GM13976 (cell line): ENCODE results near the gene RBFOX2.
"Not testable (repeated sequence)": the region's sequence is repeated elsewhere in the genome, so short reads cannot be mapped to it uniquely, and the experiment has no call there.

Experiments used
- DNase-seq: peaks from one replicate; pipeline ENCODE4 v3.0.0; 2012; ENCODE audit warnings: low spot score
- in situ Hi-C: fragments of 300-500 bp; cut with MboI; formaldehyde crosslinking; loops from one replicate; pipeline ENCODE4 v1.12.0; 2022; ENCODE audit warnings: low sequenced_read_pairs, mixed read lengths, inconsistent platforms; ENCODE audit not compliant: unreplicated experiment
- TF ChIP-seq, protein P1 (sequence below): IDR thresholded peaks from 2 replicates; pipeline ENCODE4 v1.5.1; 2012; ENCODE audit warnings: borderline replicate concordance, mild to moderate bottlenecking; ENCODE audit not compliant: insufficient read depth; ENCODE audit errors: extremely low read depth, missing control alignments, control extremely low read depth

The RBFOX2 gene

DNA sequence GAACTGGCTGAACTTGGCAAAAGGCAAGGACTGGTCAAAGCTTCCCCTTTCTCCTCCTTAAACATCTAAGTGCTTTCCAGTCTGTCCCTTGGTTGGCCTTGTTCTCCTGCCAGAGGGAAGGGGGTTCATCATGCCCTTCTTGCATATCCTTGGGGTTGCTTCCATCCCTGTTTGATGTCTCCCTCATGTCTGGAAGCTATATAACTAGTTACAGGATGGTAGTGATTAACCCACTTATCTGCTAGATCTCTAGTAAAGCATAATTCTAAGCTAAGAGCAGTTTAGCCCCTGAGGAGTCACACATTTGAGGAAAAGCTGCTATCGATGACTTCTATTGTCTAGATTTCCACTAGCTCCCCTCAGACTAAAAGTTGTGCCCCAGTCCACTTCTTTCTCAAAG, 288.0 kb downstream of the RBFOX2 start:
- TF ChIP-seq, protein P1, sequence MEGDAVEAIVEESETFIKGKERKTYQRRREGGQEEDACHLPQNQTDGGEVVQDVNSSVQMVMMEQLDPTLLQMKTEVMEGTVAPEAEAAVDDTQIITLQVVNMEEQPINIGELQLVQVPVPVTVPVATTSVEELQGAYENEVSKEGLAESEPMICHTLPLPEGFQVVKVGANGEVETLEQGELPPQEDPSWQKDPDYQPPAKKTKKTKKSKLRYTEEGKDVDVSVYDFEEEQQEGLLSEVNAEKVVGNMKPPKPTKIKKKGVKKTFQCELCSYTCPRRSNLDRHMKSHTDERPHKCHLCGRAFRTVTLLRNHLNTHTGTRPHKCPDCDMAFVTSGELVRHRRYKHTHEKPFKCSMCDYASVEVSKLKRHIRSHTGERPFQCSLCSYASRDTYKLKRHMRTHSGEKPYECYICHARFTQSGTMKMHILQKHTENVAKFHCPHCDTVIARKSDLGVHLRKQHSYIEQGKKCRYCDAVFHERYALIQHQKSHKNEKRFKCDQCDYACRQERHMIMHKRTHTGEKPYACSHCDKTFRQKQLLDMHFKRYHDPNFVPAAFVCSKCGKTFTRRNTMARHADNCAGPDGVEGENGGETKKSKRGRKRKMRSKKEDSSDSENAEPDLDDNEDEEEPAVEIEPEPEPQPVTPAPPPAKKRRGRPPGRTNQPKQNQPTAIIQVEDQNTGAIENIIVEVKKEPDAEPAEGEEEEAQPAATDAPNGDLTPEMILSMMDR, result no peak
- DNase-seq, result no peak
- in situ Hi-C loops, result no loop called here

DNA sequence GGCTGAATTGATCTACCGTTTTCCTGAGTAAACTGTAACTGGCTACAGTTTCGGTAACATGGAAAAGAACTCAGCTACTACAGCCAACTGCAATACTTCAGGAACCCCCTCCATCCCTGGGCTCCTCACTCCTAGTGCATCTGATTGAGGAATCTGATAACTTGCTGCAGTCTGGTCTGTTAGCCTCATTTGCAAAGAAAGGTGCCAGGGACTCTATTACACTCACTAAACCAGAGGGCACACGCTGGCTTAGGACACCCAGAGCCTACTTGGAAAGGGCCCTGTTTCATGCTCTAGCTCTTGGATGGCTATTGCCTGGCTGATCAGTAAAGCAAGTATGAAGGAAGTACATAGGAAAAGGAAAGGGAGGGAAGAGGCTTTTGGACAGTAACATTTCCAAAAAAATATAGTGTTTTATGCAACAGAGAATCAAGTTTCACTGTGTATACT, 288.7 kb downstream of the RBFOX2 start:
- TF ChIP-seq, protein P1, result no peak
- no peak for DNase-seq
- in situ Hi-C loops, result no loop called here

DNA sequence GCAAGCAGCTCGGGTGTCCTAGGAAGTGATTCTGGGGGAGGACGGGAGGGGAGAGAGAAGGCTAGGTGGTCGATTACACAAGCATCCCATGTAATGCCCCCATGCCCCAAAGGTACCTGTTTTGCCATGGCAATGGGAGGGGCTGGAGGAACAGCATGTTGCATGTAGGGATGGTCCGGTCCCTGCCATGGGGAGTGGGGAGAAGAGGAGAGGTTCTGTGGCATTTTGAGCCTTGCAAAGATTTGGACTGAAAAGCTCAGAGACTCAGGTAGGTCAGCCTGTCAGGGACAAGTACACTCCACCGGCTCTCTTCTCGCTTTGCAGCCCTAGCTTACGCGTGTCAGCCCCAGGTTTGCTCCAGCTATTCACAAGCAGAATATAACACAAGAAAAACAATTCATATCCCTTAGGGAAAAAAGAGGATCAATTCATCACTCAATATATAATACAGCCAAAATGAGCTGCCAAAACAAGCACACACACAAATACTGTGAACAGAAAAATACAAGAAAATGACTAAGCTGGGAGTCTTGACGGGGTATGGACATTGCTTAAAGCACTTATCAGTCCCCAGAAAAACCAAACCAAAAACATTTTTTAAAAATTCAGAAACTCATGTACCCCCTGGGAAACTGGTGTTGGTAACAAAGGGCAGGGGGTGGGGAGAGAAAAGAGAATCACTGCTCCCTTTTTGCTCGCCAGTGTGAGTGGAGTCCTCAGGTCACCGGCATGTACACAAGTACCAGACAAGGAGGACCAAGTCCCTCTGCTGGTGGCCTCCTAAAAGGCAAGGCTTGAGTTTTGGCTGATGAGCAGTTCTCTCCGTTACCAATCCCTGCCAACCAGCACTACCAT, 289.3 kb downstream of the RBFOX2 start:
- DNase-seq, result no peak
- TF ChIP-seq, protein P1, result no peak
- in situ Hi-C loops, result no loop called here

DNA sequence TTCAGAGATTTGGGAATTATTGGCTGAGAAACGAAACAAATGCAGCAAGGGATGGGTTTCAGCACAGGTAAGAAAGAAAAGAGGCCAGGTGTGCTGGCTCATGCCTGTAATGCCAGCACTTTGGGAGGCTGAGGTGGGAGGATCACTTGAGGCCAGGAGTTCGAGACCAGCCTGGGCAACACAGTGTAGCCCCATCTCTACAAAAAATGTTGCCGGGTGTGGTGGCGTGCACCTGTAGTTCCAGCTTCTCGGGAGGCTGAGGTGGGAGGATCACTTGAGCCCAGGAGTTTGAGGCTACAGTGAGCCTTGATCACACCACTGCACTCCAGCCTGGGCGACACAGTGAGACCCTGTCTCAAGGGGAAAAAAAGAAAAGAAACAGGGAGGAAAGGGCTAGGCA, 290.7 kb downstream of the RBFOX2 start:
- in situ Hi-C loops, DNase-seq: not testable (repeated sequence)

DNA sequence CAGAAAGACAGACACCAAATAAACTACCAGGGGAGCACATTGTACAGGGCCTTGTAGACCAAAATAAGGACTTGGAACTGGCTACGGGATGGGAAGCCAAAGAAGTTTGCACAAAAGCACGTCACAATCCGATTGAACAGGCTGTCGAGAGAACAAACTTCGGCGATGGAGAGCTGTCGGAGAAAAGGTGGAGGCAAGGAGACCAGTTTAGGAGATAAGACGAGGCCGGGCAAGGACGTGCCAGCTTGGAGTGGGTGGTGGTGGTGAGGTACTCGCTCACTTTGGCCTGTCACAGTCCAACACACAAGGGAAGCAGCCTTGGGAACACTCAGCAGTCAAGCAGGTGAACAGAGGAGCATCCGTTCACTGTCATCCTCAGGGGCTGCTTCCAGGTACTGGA, 291.9 kb downstream of the RBFOX2 start:
- TF ChIP-seq, protein P1, result no peak
- DNase-seq, result no peak
- in situ Hi-C loops, result no loop called here

DNA sequence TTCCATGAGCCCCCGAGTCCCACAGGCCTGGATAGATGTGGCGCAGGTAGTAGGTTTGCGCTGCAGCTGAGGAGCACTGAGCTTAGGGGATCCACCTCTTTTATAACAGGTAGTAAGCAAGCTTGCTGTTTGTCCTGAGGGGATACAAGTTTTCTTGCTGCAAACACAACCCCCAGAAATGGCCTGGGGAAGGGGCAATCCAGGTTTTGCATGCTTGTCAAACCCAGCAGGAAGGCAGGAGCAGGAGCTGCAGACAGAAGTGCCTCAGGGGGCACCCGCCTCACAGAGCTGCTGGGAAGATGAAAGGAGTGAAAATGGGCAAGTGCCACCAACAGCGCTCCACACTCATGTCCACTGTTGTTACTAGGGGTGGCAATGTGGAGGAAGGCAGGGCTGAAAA, 292.5 kb downstream of the RBFOX2 start:
- TF ChIP-seq, protein P1, result no peak
- in situ Hi-C loops, result no loop called here
- DNase-seq, result no peak

DNA sequence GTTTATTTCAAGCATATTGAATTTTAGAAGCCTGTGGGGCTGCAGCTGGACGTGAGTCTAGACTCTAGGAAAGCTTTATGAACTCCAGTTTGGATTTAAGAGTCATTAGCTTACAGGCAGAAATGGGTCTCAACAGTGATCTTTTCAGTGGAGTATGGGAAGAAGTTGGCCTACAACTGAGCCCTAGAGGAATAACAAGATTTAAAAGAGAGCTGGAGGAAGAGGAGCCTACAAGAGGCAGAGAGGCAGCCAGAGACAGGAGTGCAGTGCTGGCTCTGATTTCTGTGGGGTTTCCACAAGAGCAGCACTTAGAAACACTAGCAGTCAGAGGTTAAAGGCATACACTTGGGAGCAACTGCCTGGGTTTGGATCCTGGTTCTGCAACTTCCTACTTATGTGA, 293.1 kb downstream of the RBFOX2 start:
- DNase-seq, result no peak
- TF ChIP-seq, protein P1, result no peak
- in situ Hi-C loops, result no loop called here
